HL-60/S4 (cell line): ENCODE results near the gene IGSF23.
"Not testable (repeated sequence)": the region's sequence is repeated elsewhere in the genome, so short reads cannot be mapped to it uniquely, and the experiment has no call there.

ENCODE experiments used
- in situ Hi-C: fragments of 300-500 bp; cut with MboI; formaldehyde crosslinking; loops from 2 replicates; pipeline ENCODE4 v1.14.3; 2022; ENCODE audit warnings: low sequenced_read_pairs

IGSF23 gene

DNA sequence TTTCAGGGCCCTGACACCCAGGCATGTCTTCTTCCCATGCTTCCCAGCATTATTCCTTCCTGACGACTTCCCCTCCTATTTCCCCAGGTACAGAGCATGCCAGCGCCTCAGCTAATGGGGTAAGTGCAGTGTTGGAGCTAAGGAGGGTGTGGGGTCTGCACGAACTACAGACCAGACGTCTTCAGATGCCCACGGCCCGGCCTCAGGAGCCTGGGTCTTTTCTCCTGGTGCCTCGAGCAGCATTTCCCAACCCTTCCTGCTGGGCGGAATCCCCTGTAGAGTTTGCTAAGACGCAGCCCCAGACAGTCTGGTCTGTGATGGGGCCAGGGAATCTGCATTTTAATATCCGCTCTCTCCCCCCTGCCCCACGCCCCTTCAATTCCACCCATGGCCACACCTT, 47.8 kb downstream of the IGSF23 start:
- in situ Hi-C loops = no loop called here

DNA sequence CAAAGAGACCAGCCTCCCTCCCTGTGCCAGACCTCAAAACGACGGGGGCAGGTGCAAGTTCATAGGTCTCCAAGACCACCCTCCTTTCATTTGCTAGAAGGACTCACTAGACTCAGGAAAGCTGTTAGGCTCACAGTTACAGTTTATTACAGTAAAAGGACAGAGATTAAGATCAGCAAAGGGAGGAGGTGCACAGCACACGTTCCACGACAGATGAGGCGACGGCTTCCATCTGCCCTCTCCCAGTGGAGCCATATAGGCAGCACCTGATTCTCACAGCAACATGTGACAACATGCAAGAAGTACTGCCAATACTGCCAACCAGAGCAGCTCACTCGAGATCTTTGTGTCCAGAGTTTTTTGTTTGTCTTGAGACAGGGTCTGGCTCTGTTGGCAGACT, 48.5 kb downstream of the IGSF23 start:
- in situ Hi-C loops = no loop called here

DNA sequence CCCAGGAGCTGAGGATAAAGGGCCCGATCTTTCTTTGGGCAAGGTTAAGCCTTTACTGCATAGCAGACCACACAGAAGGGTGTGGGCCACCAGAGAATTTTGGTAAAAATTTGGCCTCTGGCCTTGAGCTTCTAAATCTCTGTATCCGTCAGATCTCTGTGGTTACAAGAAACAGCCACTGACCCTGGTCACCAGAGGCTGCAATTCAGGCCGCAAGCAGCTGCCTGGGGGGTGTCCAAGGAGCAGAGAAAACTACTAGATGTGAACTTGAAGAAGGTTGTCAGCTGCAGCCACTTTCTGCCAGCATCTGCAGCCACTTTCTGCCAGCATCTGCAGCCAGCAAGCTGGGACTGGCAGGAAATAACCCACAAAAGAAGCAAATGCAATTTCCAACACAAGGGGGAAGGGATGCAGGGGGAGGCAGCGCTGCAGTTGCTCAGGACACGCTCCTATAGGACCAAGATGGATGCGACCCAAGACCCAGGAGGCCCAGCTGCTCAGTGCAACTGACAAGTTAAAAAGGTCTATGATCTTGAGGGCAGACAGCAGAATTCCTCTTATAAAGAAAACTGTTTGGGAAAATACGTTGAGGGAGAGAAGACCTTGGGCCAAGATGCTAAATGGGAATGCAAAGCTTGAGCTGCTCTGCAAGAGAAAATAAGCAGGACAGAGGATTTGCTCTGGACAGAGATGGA, 49.5 kb downstream of the IGSF23 start:
- in situ Hi-C loops = no loop called here

DNA sequence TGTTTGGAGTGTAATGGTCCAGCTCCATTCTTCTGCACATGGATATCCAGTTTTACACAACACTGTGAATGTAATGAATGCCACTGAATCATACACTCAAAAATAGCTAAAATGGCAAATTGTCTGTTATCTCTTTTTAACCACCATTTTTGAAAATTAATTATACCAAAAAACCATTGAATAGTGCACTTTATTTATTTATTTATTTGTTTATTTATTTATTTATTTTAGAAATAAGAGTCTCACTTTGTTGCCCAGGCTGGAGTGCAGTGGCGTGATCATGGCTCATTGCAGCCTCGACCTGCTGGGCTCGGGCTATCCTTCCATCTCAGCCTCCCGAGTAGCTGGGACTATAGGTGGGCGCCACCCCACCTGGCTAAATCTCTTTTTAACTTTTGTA, 50.6 kb downstream of the IGSF23 start:
- in situ Hi-C loops = no loop called here

DNA sequence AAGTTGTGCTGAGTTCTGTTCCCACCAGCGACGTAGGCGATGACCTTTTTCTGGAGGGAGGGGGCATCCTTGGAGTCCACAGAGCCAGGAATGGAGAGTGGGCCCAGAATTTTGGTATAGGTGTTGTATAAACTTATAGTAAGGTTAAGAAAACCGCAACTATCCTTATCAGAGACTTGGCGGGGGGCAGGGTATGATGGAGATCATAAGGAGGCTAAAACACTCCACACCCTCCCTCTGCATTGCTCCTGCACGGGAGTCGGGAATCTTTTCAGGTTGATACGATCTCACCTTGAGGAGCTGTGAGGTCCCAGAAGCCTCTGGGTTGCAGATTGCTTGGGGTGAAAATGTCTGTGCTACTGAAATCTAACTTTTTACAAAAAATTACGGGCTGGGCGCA, 51.6 kb downstream of the IGSF23 start:
- in situ Hi-C loops = no loop called here

DNA sequence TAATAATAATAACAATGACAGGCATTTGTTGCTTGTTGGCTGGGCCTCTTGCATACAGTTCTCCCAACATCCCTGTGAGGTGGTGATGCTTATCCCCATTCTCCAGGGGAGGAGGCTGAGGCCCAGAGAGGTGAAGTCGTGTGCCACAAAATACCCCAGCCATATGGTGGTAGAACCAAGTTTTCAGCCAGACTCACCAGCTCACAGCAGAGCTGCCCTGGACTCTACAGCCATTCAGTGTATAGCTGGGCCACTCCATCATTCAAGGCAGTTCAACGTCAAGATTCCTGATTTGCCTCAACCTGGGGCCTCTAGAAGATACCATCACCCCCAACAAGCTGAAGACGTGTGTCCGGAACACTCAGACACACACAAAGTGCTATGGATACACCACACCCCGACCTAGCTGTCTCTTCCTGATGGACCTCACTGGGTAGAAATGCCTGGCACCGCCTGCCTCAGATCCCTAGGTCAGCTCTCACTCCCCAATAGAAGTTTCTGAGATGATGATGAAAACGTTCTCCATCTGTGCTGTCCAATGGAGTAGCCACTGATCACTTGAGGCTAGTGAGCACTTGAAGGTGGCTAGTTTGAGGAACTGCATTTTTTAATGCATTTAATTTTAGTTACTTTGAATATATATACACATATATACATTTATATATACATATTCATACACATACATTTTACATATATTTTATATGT, 53.6 kb downstream of the IGSF23 start:
- in situ Hi-C loops = no loop called here

DNA sequence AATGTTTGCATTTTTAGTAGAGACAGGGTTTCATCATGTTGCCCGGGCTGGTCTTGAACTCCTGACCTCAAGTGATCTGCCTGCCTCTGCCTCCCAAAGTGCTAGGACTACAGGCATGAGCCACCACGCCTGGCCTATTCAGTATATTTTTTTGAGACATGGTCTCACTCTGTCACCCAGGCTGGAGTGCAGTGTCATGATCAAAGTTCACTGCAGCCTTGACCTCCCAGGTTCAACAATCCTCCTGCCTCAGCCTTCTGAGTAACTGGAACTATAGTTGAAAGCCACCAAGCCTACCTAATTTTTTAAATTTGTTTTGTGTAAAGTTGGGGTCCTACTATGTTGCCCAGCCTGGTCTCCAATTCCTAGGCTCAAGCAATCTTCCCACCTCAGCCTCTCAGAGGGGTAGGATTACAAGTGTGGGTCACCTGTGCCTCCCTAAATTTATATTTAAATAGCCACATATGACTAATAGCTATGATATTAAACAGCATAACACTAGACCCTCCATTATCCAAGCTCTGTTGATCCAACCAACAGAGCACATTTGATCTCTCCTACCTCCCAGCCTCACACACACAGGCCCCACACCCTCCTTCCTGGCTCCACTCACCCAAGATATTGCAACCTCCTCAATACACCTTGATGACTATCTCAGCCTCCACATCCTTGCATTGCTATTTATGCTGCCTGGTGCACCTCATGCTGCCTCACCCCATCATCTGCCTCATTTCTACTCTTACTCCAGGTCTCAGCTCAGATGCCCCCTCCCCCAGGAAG, 55.8 kb downstream of the IGSF23 start:
- in situ Hi-C loops = no loop called here

DNA sequence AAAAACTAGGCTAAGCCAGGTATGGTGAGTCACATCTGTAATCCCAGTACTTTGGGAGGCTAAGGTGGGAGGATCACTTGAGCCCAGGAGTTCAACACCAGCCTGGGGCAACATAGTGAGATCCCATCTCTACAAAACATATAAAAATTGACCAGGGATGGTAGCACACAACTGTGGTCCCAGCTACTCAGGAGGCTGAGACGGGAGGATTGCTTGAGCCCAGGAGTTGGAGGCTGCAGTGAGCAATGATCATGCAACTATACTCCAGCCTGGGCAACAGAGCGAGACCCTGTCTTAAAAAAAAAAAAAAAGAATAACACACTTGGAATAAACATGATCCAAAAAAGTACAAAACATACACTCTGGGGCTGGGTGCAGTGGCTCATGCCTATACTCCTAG, 56.7 kb downstream of the IGSF23 start:
- in situ Hi-C loops = not testable (repeated sequence)

DNA sequence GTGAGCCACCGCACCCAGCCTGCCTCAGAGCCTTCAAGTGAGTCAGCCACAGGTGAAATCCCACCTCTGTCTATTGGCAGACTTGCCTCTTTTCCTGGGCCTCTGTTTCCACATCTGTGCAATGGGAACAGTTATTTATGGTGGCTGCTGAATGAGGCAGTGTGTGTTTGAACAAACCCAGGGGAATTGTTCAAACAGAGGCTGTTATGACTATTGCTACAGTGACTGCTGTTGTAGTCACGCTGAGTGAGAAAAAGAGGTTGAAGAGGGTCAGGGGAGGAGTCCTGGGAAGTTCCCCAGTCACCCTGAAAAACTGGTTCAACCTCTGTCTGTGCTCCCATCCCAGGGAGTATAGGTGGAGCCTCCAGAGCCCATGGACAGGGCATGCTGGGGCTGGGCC, 58.0 kb downstream of the IGSF23 start, which contains the start of gene CEACAM19:
Gene CEACAM19, plus strand, starts transcription at position 83 of the 400 bp plus-strand sequence. CDS start 450 bp downstream, outside the sequence.
- in situ Hi-C loops = no loop called here

DNA sequence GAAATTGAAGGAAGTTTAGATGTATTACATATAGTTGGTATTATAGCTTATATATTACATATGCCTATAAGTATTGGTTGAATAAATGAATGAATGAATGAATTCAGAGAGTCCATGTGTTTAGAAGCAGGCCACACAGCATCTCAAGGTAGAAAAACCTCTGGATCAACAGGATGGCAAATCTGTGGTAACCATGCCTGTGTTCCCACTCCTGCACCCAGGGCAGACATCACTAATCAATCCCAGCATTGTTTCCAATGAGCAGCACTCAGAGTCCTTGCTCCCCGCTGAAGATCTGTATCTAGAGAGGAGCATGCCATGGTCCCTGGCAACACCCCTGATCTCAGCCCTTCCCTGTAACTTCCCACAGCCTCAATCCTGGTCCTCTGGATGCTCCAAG, 58.9 kb downstream of the IGSF23 start:
- in situ Hi-C loops = no loop called here

DNA sequence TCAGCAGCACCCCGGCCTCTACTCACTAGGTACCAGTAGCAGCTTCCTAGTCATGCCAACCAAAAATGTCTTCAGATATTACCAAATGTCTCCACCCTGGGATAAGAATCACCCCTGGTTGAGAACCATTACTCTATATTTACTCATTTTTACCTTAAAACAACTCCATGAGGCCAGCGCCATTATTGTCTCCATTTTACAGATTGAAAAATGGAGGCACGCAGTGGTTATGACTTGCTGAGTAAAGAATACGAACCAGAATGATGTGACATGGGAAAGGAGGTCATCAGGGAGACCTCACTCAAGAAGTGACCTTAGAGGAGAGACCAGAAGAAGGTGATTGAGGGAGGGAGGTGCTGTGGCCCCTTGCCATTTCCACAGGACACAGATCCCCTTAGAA, 60.1 kb downstream of the IGSF23 start:
- in situ Hi-C loops = no loop called here

DNA sequence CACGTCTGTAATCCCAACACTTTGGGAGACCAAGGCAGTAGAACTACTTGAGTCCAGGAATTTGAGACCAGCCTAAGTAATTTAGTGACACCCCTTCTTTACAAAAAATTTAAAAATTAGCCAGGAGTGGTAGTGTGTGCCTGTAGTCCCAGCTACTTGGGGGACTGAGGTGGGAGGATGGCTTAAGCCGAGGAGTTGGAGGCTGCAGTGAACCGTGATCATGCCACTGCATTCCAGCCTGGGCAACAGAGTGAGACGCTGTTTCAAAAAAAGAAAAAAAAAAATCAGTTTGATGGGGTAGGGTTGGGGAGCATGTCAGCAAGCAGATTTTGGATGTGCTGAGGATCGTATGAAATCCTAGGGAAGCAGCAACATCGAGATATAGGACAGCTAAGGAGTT, 62.2 kb downstream of the IGSF23 start:
- in situ Hi-C loops = no loop called here

DNA sequence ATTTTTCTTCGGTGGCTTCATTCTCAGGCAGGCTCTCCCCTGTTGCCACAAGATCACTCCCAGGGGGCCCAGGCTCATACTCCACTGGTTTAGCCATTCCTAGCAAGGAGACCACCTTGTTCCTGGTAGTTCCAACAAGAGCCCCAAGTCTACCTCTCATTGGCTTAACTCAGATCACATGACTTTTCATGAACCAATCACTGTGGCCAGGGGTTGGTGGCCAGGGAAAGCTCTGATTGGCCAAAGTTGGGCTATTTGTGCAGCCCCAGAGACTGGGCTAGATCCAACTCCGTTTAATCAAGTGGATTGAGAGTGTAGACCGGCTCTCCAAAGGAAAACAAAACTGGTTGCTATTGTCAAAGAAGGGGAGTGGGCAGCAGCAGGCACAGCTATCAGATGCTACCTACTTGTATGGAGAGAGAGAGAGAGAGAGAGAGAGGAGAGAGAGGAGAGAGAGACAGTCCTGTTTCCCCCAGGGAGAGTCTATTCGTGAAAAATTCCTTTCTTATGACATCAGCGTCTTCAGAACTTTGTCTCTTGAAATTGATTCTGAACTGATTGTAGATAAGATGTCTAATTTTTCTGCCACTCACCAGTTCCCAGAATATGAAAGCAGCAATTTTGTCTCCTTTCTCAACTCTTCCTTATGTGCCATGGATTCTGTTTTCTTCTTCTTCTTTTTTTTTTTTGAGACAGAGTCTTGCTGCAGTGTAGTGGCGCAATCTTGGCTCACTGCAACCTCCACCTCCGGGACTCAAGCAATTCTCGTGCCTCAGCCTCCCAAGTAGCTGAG, 63.9 kb downstream of the IGSF23 start:
- in situ Hi-C loops = no loop called here

DNA sequence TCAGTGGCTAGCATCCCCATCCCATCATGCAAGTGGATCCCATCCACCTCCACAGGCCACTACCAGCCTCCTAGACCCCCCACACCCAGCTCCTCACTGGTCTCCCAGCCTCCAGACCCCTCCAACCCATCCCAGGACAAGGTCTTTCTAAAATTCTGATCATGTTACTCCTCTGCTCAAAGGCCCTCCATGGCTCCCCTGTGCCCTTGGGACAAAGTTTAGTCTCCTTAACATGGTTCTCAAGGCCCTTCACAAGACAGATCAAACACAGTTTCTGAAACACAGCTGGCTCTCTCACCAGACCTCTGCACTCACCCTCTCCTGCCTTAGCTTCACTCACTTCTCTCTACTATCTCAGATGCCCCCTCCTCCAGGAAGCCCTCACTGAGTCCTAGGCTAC, 67.2 kb downstream of the IGSF23 start:
- in situ Hi-C loops = loop anchor here (10.0 kb wide), 1 partner anchor 94 kb away; the partner anchor contains the start of gene CBLC

DNA sequence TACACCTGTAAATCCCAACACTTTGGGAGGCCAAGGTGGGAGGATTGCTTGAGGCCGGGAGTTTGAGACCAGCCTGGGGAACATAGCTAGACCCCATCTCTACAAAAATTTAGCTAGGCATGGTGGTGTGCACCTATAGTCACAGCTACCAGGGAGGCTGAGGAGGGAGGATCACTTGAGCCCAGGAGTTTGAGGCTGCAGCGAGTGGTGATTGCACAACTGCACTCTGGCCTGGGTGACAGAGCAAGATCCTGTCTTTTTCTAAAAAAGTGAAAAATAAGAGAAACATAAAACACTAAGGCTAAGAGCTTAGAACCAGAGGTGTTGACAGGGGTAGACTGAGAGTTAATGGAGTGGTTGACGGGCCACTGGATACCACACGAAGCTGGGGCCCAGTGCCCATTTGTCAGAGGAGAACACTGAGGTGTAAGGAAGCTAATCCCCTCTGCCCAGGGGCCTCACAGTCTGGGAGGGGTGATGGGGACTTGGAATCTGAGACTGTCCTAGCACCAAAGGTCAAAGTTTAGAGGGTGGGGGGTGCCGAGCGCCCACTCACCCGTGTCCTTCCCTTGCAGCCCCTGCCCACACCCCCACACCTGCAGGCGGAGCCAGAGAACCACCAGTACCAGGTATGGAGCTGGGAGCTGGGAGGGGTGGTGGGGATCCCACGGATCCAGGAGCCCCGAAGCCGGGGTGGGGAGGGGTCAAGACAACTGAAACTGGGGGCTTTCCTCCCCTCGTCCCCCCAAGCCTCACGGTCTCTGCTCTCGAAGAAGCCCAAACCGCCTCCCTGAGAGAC, 68.8 kb downstream of the IGSF23 start:
- in situ Hi-C loops = loop anchor here (10.0 kb wide), 1 partner anchor 93 kb away; the partner anchor contains the start of gene CBLC

DNA sequence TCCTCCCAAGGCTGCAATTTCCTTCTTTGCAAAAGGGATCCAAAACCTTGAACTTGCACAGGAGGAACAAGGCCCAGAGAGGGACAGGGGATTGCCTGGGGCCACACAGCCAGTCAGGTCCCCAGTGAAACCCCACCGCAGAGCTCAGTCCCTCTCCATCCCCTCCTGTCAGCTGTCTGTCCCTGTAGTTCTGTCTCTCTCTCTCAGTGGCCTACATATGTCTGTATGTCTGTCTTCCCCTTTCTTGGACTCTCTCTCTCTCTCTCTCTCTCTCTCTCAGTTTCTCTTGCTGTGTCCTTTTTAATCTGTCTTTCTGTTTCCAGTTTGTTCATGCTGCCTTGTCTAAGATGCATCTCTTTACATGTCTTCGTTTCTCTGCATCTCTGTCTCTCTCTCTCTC, 69.4 kb downstream of the IGSF23 start:
- in situ Hi-C loops = loop anchor here (10.0 kb wide), 1 partner anchor 92 kb away; the partner anchor contains the start of gene CBLC

DNA sequence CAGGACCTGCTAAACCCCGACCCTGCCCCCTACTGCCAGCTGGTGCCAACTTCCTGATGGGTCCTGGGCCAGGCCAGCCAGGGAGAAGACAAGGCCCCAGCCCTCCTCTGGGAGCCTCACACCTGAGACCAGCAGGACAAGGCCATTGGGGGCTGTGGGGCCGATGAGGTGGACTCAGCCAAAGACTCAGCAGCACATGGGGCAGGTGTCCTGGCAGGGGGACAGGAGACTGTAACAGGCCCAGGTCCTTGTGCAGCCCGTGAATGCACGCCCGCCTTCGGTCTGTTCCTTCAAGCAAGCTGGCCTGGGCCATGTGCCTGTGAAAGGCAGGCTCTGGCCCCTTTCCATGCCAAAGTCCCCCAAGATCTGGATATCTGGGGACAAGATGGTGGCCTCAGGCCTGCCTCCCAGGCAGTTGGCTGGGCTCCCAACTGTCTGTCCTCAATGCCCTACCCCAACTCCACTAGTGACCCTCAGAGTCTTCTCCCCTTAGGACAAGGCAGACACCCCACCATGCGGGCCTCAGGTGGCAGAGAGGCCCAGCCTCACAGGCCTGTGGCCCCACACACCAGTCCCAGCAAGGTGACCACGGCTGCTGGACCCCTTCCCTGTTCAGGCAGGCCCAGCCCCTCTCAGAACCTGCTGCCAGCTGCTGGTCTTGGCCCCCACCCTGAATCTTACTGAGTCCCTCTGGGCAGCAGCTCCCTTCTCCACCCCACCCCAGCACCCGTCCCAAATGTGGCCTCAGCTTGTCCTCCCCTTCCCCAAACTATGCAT, 70.3 kb downstream of the IGSF23 start:
- in situ Hi-C loops = loop anchor here (10.0 kb wide), 1 partner anchor 91 kb away; the partner anchor contains the start of gene CBLC

DNA sequence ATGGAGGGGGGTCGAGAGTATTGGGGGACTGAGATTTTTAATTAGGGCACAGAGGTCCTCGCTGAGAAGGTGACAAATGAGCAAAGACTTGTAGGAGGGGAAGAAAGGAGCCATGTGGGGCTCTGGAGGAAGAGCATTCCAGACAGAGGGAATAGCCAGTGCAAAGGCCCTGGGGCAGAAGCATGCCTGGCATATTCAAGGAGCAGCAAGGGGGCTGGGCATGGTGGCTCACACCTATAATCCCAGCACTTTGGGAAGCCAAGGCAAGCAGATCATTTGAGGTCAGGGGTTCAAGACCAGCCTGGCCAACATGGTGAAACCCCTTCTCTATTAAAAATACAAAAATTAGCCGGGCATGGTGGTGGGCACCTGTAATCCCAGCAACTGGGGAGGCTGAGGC, 71.0 kb downstream of the IGSF23 start:
- in situ Hi-C loops = loop anchor here (10.0 kb wide), 1 partner anchor 90 kb away; the partner anchor contains the start of gene CBLC
